ENCODE measurements around the gene OSTC.

Gene OSTC

DNA sequence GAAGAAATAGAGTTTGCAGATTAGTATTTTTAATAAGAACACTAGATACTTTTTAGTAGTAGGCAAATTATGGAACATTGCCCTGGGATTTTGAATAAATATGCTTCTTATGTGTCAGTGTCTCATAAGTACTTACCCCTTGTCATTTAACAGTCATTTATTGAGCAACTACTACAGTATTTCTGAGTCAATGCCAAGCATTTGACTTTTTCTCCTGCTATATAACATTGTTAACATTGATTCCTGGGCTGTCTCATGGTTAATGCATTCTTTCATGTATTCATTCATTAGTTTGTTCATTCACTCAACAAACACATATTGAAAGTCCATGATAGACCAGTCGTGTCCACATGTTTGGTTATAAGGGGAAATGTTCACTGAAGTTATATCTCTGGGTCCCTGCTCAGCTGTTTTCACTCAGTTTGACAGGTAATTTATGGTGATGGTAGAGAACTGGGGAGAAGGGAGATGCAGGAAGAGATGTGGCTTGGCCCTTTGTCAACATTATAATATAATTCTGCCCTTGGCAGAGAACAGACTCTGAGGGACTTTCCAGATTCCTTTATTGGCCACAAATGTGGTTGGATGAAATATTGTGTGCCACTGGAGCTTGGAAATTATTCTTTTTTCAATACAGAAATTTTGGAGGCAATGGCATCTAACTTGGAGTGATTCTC lies 49.8 kb downstream of the OSTC start:
- H3K27me3 ChIP-seq (ENCODE audit: insufficient read depth, poor library complexity, severe bottlenecking) = no peaks in the 10 kb centered on the region
- H3K27ac ChIP-seq (replicated peaks) = no peak overlapping the region
- TF ChIP-seq POLR2AphosphoS5 (IDR thresholded peaks at IDR 0.05; ENCODE audit: low read depth) = no peak
- TF ChIP-seq SPI1 (IDR thresholded peaks at IDR 0.05; ENCODE audit: borderline replicate concordance, low read depth) = no peak
- TF ChIP-seq, protein P1, sequence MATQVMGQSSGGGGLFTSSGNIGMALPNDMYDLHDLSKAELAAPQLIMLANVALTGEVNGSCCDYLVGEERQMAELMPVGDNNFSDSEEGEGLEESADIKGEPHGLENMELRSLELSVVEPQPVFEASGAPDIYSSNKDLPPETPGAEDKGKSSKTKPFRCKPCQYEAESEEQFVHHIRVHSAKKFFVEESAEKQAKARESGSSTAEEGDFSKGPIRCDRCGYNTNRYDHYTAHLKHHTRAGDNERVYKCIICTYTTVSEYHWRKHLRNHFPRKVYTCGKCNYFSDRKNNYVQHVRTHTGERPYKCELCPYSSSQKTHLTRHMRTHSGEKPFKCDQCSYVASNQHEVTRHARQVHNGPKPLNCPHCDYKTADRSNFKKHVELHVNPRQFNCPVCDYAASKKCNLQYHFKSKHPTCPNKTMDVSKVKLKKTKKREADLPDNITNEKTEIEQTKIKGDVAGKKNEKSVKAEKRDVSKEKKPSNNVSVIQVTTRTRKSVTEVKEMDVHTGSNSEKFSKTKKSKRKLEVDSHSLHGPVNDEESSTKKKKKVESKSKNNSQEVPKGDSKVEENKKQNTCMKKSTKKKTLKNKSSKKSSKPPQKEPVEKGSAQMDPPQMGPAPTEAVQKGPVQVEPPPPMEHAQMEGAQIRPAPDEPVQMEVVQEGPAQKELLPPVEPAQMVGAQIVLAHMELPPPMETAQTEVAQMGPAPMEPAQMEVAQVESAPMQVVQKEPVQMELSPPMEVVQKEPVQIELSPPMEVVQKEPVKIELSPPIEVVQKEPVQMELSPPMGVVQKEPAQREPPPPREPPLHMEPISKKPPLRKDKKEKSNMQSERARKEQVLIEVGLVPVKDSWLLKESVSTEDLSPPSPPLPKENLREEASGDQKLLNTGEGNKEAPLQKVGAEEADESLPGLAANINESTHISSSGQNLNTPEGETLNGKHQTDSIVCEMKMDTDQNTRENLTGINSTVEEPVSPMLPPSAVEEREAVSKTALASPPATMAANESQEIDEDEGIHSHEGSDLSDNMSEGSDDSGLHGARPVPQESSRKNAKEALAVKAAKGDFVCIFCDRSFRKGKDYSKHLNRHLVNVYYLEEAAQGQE (IDR thresholded peaks at IDR 0.05; ENCODE audit: insufficient replicate concordance, low read depth) = no peak
- TF ChIP-seq GABPA (IDR thresholded peaks at IDR 0.05; ENCODE audit: low read depth) = no peak
- TF ChIP-seq, protein P2, sequence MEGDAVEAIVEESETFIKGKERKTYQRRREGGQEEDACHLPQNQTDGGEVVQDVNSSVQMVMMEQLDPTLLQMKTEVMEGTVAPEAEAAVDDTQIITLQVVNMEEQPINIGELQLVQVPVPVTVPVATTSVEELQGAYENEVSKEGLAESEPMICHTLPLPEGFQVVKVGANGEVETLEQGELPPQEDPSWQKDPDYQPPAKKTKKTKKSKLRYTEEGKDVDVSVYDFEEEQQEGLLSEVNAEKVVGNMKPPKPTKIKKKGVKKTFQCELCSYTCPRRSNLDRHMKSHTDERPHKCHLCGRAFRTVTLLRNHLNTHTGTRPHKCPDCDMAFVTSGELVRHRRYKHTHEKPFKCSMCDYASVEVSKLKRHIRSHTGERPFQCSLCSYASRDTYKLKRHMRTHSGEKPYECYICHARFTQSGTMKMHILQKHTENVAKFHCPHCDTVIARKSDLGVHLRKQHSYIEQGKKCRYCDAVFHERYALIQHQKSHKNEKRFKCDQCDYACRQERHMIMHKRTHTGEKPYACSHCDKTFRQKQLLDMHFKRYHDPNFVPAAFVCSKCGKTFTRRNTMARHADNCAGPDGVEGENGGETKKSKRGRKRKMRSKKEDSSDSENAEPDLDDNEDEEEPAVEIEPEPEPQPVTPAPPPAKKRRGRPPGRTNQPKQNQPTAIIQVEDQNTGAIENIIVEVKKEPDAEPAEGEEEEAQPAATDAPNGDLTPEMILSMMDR (IDR thresholded peaks at IDR 0.05; ENCODE audit: insufficient read depth, low read length) = no peak
- no peak overlapping the region for H3K4me3 ChIP-seq (replicated peaks; ENCODE audit: insufficient read depth, low read length)
- DNase-seq (ENCODE audit: low read depth in 1 of 2, low spot score in 1 of 2) = no peak

DNA sequence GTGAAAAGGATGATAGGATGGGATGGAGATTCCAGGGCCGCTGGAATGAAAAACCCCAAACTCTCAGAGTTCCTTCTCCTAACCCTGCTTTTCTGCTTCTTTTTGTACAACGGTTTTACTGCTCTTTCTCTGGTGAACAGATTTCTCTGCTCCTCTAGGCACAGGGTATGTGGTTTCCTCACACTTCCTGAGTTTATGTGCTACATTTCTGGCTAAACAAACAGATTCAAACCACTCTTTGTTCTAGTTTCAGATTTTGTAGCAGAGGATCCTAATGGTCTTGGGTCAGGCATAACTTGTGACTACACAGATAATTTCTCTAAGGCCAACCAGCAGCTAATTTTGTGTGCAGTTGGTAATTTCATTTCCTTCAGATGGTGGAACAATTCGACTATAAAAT lies 52.6 kb downstream of the OSTC start:
- H3K27me3 ChIP-seq (ENCODE audit: insufficient read depth, poor library complexity, severe bottlenecking) = peaks cover 4% of the 10 kb centered on the region
- DNase-seq (ENCODE audit: low read depth in 1 of 2, low spot score in 1 of 2) = no peak
- no peak overlapping the region for H3K27ac ChIP-seq (replicated peaks)
- TF ChIP-seq, protein P2 (IDR thresholded peaks at IDR 0.05; ENCODE audit: insufficient read depth, low read length) = no peak
- no peak for TF ChIP-seq POLR2AphosphoS5 (IDR thresholded peaks at IDR 0.05; ENCODE audit: low read depth)
- TF ChIP-seq, protein P1 (IDR thresholded peaks at IDR 0.05; ENCODE audit: insufficient replicate concordance, low read depth) = no peak
- TF ChIP-seq GABPA (IDR thresholded peaks at IDR 0.05; ENCODE audit: low read depth) = no peak
- no peak for TF ChIP-seq SPI1 (IDR thresholded peaks at IDR 0.05; ENCODE audit: borderline replicate concordance, low read depth)
- no peak overlapping the region for H3K4me3 ChIP-seq (replicated peaks; ENCODE audit: insufficient read depth, low read length)

DNA sequence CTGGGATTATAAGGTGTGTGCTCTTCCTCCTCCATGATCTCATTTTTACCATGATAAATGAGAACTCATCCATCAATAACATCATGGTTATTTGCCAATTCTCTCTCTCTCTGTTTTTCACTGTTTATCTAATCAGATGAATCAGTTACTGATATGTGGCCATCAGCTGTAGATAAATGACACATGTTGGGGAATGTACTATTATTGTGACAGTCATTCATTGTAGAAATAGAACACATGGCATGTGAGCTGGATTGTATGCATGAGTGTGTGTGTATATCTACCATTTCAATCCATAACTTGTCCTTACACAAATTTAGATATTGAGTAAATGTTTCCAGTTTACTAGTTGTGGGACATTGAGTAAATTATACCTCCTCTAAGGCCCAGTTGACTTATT lies 53.0 kb downstream of the OSTC start:
- no peak for DNase-seq (ENCODE audit: low read depth in 1 of 2, low spot score in 1 of 2)
- H3K27ac ChIP-seq (replicated peaks) = no peak overlapping the region
- H3K27me3 ChIP-seq (ENCODE audit: insufficient read depth, poor library complexity, severe bottlenecking) = peaks cover 4% of the 10 kb centered on the region

More for the DNA sequence above, 53.0 kb downstream of the OSTC start:
- no peak overlapping the region for H3K4me3 ChIP-seq (replicated peaks; ENCODE audit: insufficient read depth, low read length)
- TF ChIP-seq POLR2AphosphoS5 (IDR thresholded peaks at IDR 0.05; ENCODE audit: low read depth) (no peak), GABPA (IDR thresholded peaks at IDR 0.05; ENCODE audit: low read depth) (no peak), SPI1 (IDR thresholded peaks at IDR 0.05; ENCODE audit: borderline replicate concordance, low read depth) (no peak)
- TF ChIP-seq, protein P1 (IDR thresholded peaks at IDR 0.05; ENCODE audit: insufficient replicate concordance, low read depth) = no peak

Measured in HL-60 (cell line).